HepG2 (cell line): Measurements from ENCODE around the gene IL1RL2. TPM values are rescaled to one million over a fixed set of nuclear protein-coding genes. Genes with fewer than 3 reads are reported as not detected.

Experiments used
- CCDC6 ChIP-seq: sonication (generic); formaldehyde crosslinking; IDR thresholded peaks from 2 replicates; pipeline ENCODE4 v1.8.1; 2022; ENCODE audit warnings: mild to moderate bottlenecking, missing genetic modification reagents, moderate library complexity
- CREB1 ChIP-seq, 2 experiments: fragments of 450-650 bp in 1 of 2; IDR thresholded peaks; 2 replicates each; pipeline ENCODE4 v1.6.1; 2016 to 2017; ENCODE audit warnings: control low read depth in 1 of 2, mild to moderate bottlenecking in 1 of 2, missing compliant biosample characterization in 1 of 2, missing genetic modification characterization in 1 of 2
- GATAD2A ChIP-seq: IDR thresholded peaks from 2 replicates; pipeline ENCODE4 v1.6.1; 2016
- GFI1 ChIP-seq: sonication (generic); formaldehyde crosslinking; IDR thresholded peaks from 2 replicates; pipeline ENCODE4 v1.5.0; 2020; ENCODE audit warnings: missing genetic modification reagents, mild to moderate bottlenecking, borderline replicate concordance
- HNF4G ChIP-seq, 2 experiments: sonication (generic) in 1 of 2; formaldehyde crosslinking in 1 of 2; IDR thresholded peaks; 2 replicates each; pipeline versions ENCODE4 v1.4.0 to v1.6.1; 2011 to 2020; ENCODE audit warnings: borderline replicate concordance in 2 of 2, low read depth in 2 of 2, mild to moderate bottlenecking in 2 of 2, low read length in 1 of 2, missing genetic modification reagents in 1 of 2, moderate library complexity in 1 of 2
- IRF2 ChIP-seq: IDR thresholded peaks from 2 replicates; pipeline ENCODE4 v1.6.1; 2018; ENCODE audit warnings: missing genetic modification reagents, missing compliant biosample characterization
- ISX ChIP-seq: sonication (generic); formaldehyde crosslinking; conservative IDR thresholded peaks from 2 replicates; pipeline ENCODE4 v1.5.0; 2020; ENCODE audit warnings: missing genetic modification reagents
- REL ChIP-seq: sonication (generic); formaldehyde crosslinking; conservative IDR thresholded peaks from 2 replicates; pipeline ENCODE4 v1.8.0; 2022; ENCODE audit warnings: mild to moderate bottlenecking, missing genetic modification reagents, moderate library complexity
- SP2 ChIP-seq: sonication (generic); formaldehyde crosslinking; IDR thresholded peaks from 2 replicates; pipeline ENCODE4 v1.5.1; 2020; ENCODE audit warnings: mild to moderate bottlenecking, missing genetic modification reagents
- TMF1 ChIP-seq: sonication (generic); formaldehyde crosslinking; IDR thresholded peaks from 2 replicates; pipeline ENCODE4 v1.8.1; 2022; ENCODE audit warnings: low read depth, missing genetic modification reagents
- ZC3H4 ChIP-seq: sonication (generic); formaldehyde crosslinking; IDR thresholded peaks from 2 replicates; pipeline ENCODE4 v1.4.0; 2020; ENCODE audit warnings: missing genetic modification reagents, borderline replicate concordance
- ZNF318 ChIP-seq: sonication (generic); formaldehyde crosslinking; IDR thresholded peaks from 2 replicates; pipeline ENCODE4 v1.4.0; 2020; ENCODE audit warnings: mild to moderate bottlenecking, missing genetic modification reagents
- ZNF33A ChIP-seq: sonication (generic); formaldehyde crosslinking; IDR thresholded peaks from 2 replicates; pipeline ENCODE4 v1.5.1; 2020; ENCODE audit warnings: missing genetic modification reagents, mild to moderate bottlenecking, moderate library complexity, borderline replicate concordance
- polyA plus RNA-seq, 8 experiments: library from polyadenylated mRNA; depleted of rRNA in 3 of 8; stranded (reverse) in 7 of 8; unstranded in 1 of 8; fragments of >200 nt; fragmentation: Illumina TruSeq in 4 of 8; extraction: Trizol in 4 of 8; gene quantifications; 2 replicates each; pipeline versions ENCODE4 v1.2.1 to v1.2.3, GENCODE V29; 2011 to 2016; ENCODE audit warnings: low read depth in 4 of 8, missing spikeins in 1 of 8, mixed read lengths in 1 of 8; ENCODE audit not compliant: insufficient read depth in 1 of 8
- total RNA-seq, 5 experiments: library from RNA; depleted of rRNA; stranded (reverse); fragments of >200 nt; fragmentation: Illumina TruSeq; extraction: Trizol; gene quantifications; 2 replicates each; pipeline ENCODE4 v1.2.3, GENCODE V29; 2016; ENCODE audit warnings: low read depth in 1 of 5
- TF ChIP-seq, protein P1 (sequence below): sonication (generic); formaldehyde crosslinking; conservative IDR thresholded peaks from 2 replicates; pipeline ENCODE4 v1.4.0; 2020; ENCODE audit warnings: missing genetic modification reagents
- TF ChIP-seq, protein P2 (sequence below): sonication (generic); formaldehyde crosslinking; IDR thresholded peaks from 2 replicates; pipeline ENCODE4 v1.4.0; 2020; ENCODE audit warnings: missing genetic modification reagents; ENCODE audit errors: not compliant biosample characterization
- TF ChIP-seq, protein P3 (sequence below), 2 experiments: fragments of 450-650 bp in 1 of 2; sonication (generic) in 1 of 2; formaldehyde crosslinking; IDR thresholded peaks; 2 replicates each; pipeline versions ENCODE4 v1.5.0 to v1.8.0; 2020 to 2022; ENCODE audit warnings: mild to moderate bottlenecking in 1 of 2, missing genetic modification reagents in 1 of 2

Gene IL1RL2
- total and polyA plus RNA-seq, 2 of the 13 experiments (the other 11 are each of a cell fraction or from before 2014, with no cell fraction given), result 0.03 TPM; not detected in 1

DNA sequence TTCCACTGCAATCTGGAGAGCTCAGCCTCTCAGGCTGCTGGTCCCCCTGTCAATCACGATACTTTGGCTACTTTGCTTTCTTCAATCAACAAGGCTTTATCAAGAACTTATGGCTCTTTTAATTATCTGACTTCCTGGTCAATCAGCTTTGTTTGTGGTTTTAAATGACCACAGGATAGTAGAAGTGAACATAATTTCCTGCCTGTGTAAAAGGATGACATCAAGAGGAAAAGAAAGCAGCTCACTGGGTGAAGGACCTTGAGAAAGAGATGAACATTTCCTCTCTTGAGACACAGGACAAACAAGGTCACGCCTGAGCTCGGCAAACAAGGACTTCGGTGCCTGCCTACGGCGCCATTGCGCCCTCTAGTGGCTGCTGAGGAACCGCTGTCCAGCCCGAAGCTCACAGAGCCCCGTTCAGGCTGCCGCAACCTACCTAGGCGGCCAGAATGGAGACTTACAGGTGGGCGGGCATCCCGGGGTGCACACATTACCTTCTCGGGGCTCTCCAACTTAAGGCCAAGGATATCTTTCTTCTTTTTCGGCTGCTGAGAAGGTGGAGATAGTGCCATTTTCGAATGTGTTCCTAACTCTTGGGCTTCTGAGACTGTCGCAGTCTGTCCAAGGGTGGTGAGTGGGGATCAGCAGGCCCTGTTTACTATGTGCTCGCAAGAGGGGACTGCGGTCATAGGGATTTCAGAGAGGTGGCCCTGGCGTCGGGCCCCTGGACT lies 54.0 kb downstream of the IL1RL2 start (continued):
- TF ChIP-seq ZNF318 (CRISPR knock-in tag), result peak; percentile 62; the same call in 1 of the 2 replicates
- TF ChIP-seq CREB1 (IDR thresholded peaks at IDR 0.05), result no peak
- TF ChIP-seq CREB1 (CRISPR knock-in tag; IDR thresholded peaks at IDR 0.05), result no peak
- TF ChIP-seq HNF4G (IDR thresholded peaks at IDR 0.05; ENCODE audit: borderline replicate concordance, low read depth, low read length), result no peak; the same call in 1 of the 2 replicates
- TF ChIP-seq HNF4G (CRISPR knock-in tag; IDR thresholded peaks at IDR 0.05; ENCODE audit: borderline replicate concordance, low read depth), result peak; percentile 73; the same call in 1 of the 2 replicates
- no peak for TF ChIP-seq ZC3H4 (CRISPR knock-in tag)
- no peak for TF ChIP-seq ISX
- TF ChIP-seq, protein P1, sequence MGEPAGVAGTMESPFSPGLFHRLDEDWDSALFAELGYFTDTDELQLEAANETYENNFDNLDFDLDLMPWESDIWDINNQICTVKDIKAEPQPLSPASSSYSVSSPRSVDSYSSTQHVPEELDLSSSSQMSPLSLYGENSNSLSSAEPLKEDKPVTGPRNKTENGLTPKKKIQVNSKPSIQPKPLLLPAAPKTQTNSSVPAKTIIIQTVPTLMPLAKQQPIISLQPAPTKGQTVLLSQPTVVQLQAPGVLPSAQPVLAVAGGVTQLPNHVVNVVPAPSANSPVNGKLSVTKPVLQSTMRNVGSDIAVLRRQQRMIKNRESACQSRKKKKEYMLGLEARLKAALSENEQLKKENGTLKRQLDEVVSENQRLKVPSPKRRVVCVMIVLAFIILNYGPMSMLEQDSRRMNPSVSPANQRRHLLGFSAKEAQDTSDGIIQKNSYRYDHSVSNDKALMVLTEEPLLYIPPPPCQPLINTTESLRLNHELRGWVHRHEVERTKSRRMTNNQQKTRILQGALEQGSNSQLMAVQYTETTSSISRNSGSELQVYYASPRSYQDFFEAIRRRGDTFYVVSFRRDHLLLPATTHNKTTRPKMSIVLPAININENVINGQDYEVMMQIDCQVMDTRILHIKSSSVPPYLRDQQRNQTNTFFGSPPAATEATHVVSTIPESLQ (CRISPR knock-in tag), result no peak
- TF ChIP-seq CCDC6, result peak; percentile 91
- TF ChIP-seq IRF2, result peak; percentile 92; the same call in 1 of the 2 replicates
- TF ChIP-seq GFI1 (CRISPR knock-in tag), result no peak
- peak; percentile 98 for TF ChIP-seq GATAD2A (CRISPR knock-in tag)
- TF ChIP-seq SP2, result no peak
- TF ChIP-seq, protein P2, sequence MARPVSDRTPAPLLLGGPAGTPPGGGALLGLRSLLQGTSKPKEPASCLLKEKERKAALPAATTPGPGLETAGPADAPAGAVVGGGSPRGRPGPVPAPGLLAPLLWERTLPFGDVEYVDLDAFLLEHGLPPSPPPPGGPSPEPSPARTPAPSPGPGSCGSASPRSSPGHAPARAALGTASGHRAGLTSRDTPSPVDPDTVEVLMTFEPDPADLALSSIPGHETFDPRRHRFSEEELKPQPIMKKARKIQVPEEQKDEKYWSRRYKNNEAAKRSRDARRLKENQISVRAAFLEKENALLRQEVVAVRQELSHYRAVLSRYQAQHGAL, result no peak
- TF ChIP-seq TMF1 (CRISPR knock-in tag), result no peak
- TF ChIP-seq ZNF33A (CRISPR knock-in tag), result no peak
- 0 out of 2 replicates have a peak, but pooled peaks have one; percentile 55 for TF ChIP-seq REL (CRISPR knock-in tag)
- TF ChIP-seq, protein P3, sequence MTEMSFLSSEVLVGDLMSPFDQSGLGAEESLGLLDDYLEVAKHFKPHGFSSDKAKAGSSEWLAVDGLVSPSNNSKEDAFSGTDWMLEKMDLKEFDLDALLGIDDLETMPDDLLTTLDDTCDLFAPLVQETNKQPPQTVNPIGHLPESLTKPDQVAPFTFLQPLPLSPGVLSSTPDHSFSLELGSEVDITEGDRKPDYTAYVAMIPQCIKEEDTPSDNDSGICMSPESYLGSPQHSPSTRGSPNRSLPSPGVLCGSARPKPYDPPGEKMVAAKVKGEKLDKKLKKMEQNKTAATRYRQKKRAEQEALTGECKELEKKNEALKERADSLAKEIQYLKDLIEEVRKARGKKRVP (CRISPR knock-in tag; IDR thresholded peaks at IDR 0.05), result peak in 1 of 2 experiments; percentile 37; a peak in 1 of 4 replicates
